Myocyte (in vitro differentiated cells): ENCODE results near the gene HNRNPK. TPM values are rescaled to one million over a fixed set of nuclear protein-coding genes. Genes with fewer than 3 reads are reported as not detected.
"Not testable (repeated sequence)": the region's sequence is repeated elsewhere in the genome, so short reads cannot be mapped to it uniquely, and the experiment has no call there.

Source experiments
- DNase-seq: peaks from one replicate; pipeline ENCODE4 v3.0.0-alpha.2; 2012; ENCODE audit warnings: low read depth
- total RNA-seq: library from RNA; depleted of rRNA; stranded (reverse); fragments of >200 nt; gene quantifications from 2 replicates; pipeline ENCODE4 v1.2.3, GENCODE V29; 2014

Gene HNRNPK
- total RNA-seq, 1 donor from 2014 or later, result 592 TPM

DNA sequence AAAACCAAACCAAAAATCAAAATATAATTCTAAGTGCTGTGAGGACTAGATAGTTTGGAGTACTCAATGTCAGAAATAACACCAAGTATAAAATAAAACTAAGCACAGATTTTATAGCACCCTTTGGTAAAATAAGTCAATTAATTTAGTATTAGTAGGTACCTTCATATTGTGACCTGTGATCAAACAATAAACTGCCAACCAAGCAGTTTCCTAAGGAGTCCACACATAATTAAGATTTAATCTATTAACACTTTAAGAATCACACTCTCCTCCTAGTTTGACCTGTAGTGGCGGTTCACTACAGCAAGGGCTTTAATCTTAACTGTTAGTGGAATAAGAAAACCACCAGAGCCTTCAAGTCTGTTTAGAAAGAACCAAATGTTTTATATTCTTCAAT lies 2.8 kb downstream of the HNRNPK start:
- no peak for DNase-seq

DNA sequence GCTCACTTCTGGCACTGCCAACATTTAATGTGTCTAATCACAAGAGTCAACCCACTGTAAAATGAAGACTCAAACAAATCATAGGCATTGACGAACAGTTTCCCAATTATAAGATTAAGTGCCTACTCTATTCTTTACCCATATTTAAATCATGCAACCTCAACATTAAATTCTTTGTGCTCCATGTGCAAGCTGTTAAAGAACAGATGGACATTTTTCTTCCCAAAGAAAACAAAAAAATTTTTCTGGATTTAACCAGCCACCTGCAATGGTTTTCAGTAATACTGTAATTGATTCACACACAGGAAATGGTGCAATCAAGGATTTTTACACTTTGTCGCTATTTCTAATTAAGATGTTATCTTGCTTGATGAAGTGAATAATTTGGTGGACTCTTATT lies 3.6 kb downstream of the HNRNPK start:
- DNase-seq, result no peak

DNA sequence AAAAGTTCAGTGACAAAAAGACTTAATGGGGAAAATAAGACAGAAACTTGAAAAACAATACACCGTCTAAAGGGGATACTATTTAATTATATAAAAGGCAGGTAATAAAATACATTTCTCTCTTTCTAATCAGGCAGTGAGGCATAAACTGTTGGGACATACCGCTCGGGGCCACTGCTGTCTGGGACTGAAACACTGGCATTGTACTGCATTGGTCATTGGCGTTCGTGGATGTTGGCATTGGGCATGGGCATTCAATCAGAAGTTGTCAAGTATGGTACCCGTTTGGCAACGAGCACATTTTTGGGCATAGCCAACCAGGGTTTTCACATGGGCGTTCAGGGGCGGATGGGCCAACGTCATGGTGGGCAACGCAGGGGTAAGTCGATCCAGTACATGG lies 4.7 kb downstream of the HNRNPK start:
- DNase-seq, result no peak

DNA sequence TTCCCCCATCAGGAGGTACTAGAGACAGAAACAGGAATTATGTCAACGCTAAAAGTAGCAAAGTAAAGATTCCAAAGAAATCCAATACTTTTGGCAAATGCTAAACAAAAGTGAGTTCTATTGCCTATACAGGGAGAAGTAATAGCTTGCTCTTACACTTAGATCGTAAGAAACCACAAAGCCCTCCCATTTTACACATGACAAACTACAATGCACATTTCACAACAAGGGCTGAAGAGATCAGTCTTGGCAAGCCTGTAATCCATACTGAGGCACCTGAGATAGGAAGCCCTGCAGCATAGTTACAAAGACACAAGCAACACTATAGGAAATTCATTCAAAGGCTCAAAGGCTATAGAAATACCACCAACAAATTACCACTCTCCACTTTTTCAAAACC lies 7.7 kb downstream of the HNRNPK start:
- DNase-seq, result no peak

DNA sequence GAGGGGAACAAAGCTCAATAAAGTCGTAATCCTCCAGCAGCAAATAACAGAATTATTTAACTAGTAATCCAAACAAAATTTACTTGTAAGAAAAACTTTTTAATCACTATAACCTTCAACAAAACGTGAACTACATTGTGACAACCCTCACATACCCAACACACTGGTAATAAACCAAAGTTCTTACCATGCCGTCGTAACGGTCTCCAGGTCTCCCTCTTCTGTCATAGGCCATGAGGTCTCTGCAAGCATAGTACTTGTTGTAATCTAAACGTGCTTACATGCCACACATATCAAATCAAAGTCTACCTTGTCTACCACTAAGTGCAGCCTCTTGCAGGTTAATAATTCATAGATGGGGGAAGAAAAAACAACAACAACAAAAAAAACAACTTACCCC lies 8.5 kb downstream of the HNRNPK start:
- DNase-seq, result no peak

DNA sequence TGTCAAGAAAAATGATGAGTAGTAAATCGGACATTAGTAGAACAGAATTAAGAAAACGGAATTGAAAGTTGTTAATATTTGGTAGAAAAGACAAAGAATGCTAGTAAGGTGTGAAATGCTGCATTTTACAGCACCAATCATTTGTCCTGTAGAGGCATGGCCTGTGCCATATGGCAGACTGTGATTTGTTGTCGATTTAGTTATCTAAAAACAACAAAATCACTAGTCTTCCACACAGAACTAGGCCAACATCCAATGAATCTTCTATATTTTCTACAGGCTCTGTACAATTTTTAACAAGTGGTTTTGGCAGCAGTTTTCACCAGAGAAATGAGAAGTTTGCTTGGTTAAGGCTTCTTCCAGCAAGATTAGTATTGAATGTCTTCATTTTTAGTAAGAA lies 10.4 kb downstream of the HNRNPK start:
- no peak for DNase-seq

DNA sequence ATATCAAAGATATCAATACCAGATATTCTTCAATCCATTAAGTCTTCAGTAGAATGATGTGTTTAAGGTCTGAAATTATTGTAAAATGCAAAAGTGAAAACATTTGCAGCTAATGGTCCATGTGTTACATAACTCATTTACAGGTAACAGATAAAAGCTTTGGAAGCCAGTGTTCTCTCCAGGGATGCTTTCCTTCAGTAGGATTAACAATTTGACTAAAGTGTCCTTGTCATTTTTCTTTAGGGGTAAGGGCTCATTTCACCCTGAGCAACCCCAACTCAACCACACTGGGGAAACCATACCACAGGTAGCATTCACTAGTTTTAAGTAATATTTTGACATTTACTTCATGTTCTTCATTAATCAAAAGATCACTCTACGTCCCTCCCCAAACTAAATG lies 12.9 kb downstream of the HNRNPK start:
- no peak for DNase-seq

DNA sequence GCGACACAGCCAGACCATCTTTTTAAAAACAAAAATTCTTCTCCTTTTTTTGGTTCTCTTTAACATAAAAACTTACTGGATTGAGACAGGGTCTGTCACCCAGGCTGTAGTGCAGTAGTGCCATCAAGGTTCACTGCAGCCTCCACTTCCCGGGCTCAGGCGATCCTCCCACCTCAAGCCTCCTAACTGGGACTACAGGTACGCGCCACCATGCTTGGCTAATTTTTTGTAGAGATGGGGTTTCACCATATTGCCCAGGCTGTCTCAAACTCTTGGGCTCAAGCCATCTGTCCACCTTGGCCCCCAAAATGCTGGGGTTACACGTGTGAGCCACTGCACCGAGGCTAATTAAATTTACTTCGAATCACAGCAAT lies 13.8 kb downstream of the HNRNPK start:
- DNase-seq, result no peak

DNA sequence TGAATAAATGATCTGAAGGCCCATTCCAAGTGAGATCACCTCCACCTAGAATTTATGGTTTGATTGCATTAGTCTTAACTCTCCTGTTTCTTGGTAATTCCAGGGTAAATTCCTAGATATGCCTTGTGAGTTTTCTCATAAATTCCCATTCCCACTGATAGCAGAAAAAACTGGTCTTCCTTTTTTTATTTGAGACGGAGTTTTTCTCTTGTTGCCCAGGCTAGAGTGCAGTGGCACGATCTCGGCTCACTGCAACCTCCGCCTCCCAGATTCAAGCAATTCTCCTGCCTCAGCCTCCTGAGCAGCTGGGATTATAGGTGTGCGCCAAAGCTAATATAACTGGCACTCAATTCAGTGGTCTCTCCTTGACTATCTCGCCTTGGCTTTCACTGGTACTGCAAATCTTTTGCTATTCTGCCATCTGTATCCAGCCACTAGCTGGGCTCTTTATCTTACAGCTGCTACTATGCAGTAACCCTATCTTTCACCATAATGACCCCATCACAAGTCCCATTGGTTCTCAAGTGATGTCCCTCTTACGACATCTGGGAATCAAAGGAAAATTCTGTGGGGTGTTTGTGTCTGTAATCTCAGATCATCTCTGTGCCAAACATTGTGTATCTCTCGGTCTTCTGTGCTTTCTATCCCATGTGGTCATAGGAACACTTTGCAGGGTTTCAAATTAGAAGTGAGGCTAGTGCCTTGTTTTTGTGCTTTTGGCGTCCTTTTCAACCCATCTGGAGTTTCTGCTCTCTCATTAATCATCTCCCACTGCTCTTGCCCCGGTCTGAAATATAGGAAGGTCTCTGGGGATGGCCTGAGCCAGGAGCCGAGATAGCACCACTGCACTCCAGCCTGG lies 14.4 kb downstream of the HNRNPK start:
- DNase-seq, result no peak

DNA sequence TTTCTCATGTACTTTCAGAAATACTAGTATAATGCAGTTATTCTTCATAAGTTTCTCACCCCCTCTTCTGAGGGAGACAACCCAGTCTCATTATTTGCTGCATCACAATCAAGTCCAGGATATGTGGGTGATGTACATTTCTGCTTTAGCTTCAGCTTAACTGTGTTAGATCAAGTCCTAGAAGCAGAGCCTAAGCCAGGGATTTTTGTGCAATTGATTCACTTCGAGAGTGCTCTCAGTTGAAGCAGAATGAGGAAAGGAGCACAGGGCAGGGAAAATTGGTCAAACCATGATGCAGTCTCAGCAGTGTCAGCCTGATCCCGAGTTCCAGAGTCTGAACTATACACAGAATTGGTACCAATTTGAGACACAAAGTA lies 15.1 kb downstream of the HNRNPK start:
- no peak for DNase-seq

DNA sequence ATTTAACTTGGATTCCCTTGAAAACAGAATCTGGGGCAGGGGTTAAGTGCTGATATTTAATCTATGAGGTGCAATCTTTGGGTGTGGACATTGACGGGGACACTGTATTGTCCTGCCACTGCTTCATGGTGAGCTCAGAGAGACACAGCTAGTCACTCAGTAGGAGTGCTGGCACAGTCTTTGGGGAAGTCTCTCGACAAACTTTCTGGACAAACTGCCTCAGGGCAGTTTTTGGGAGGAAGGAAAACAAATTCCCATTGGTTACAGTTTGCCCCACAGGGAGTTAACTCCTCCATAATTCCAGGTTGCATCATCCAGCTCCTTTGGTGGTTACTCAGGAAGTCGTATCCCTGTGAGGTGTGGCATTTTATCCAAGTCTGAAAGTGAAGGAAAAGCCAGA lies 17.9 kb downstream of the HNRNPK start:
- no peak for DNase-seq

DNA sequence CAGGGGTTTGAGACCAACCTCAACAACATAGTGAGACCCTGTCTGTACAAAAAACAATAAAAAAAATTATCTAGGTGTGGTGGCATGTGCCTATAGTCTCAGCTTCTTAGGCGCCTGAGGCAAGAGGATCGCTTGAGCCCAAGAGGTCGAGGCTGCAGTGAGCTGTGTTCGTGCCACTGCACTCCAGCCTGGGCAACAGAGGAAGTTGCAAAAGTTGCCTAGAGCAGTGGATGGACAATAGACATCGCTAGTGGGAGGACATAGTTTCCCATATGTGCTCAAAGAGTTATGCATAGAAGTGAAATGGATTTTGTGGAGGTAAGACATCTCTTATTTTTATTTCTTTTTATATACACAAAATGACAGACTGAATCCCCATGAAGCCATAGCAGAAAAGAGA lies 19.0 kb downstream of the HNRNPK start:
- DNase-seq, result no peak

DNA sequence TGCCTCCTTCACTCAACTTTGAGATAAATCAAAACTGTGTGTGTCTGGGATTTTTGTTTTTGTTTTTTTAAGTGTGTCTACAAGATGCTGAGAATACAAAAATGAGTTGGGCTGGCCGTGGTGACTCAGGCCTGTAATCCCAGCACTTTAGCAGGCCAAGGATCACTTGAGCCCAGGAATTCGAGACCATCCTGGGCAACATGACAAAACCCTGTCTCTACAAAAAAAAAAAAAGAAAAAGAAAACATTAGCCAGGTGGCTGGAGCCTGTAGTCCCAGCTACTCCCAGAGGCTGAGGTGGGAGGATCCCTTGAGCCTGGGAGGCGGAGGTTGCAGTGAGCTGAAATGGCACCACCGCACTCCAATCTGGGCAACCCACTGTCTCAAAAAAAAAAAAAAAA lies 21.0 kb downstream of the HNRNPK start:
- DNase-seq, result peak; percentile 91

DNA sequence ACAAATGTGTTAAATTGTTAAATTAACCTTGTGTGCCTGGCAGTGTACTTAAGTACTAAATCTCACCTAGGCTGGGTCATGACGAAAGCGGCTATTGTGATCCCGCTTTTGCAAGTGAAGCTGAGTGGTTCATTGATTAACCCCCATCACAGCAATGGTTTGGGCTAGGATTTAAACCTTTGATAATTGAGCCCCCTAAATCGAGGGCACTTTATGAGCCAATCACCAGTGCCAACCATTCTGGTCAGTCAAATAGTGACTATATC lies 22.8 kb downstream of the HNRNPK start:
- no peak for DNase-seq

DNA sequence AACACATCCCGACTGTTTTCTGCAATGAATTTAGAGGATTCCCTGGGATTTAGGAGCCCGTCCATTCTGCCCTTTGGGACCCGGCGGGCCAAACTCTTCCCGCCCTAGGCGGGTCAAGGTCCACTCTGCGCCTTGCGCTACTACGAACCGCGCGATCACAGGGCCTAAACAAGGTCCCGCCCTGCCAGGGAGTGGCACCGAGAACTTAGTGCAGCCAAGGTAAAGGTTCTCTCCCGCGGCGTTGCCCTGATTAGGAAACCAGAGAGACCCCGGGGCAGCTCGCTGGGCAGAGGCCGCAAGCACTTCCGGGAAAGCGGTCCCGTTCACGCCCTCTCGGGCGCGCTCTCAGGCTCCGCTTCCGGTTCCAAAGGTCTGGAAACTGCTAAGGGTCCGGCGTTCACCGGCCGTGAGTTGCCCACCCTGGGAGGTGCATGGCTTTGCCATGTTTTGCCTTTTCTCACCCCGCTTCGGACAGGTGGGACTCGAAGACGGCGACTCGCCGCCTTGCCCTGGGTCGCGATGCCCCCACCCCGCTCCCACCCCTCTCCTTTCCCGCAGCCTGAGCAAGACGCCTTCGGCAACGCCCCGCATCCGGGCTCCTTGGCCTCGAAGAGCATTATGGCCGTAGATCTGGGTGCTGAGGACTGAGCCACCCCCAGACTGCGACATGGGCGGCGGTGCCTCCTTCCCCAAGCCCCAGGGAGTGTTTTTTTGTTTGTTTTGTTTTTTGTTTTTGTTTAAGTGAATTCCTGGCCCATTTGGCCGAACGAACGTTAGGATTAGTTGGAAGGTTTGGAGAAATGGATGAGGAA lies 23.4 kb downstream of the HNRNPK start:
- peak; percentile 82 for DNase-seq

DNA sequence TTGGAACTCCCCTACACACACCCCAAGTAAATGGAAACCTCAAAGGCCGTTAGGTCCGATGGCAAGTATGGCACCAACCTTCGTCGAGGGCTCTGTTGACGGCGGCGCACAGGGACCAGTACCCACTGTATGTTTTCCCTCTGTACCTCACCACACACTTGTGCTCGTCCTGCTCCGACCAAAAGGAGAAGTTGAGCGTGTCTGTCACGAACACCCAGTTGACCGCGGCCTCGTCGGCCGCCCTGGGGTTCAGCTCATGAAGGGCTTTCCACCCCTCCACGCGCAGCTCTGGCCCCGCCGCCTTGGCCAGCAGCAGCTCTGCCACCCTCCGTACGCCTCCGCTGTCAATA lies 24.0 kb downstream of the HNRNPK start:
- peak; percentile 37 for DNase-seq

DNA sequence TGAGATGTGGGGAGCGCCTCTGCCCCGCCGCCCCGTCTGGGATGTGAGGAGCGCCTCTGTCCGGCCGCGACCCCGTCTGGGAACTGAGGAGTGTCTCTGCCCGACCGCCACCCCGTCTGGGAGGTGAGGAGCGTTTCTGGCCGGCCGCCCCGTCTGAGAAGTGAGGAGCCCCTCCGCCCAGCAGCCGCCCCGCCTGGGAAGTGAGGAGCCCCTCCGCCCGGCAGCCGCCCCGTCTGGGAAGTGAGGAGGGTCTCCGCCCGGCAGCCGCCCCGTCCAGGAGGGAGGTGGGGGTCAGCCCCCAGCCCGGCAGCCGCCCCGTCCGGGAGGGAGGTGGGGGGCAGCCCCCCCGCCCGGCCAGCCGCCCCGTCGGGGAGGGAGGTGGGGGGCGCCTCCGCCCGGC lies 31.9 kb downstream of the HNRNPK start:
- DNase-seq, result not testable (repeated sequence)

DNA sequence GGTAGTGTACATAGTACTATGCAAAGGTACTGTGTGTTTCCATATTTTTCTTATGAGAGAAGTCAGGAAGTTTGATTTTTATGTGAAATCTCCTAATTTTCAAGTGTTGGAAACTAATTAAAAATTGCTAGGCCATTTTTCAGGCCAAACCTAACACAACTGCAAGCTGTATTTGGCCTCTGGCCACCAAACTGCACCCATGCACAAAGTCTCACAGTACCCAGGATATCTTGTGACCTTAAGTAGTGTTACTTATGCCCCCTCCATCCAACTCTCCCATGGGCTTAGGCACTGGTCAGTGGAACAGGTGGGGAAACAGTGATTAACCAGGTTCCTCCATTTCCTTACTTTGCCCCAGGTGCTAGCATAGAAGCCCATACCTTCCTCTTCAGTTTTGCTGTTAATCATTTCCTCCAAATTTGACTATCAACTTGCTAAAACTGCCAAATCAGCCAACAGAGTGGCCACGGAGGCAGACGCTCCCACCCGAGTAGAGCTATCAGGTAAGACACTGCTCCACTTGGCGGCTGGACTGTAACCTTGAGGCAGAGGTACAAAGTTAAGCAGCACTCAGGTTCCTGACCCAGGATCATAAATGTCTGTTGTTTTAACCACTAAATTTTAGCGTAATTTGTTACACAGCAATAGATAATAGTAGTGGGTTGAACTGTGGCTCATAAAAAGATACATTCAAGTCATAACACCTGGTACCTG lies 39.3 kb downstream of the HNRNPK start:
- DNase-seq, result no peak

DNA sequence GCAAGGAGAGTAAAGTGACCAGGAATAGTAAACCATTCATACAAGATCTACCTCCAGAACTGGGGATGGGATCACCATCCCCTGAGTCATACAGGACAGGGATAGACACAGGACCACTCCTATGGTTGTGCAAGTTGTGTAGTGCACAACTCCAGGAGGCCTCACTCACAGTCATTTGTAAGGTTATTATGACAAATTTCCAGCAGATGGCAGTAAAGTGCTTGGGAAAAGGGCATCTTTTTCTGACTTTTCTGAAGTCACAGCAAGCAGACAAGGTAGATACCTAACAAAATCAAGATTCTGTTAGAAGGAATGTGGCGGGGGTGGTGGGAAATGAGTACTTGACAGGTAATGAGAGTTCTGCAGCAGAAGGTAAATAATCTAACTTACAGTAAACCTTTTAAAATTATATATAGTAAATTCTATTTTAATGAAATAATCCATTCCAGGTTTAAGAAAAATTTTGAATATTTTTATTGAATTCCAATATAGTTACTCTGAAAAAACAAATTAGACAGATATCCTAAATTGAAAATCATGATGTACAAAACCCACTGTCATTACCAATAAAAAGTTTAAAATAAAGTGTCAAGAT lies 42.1 kb downstream of the HNRNPK start:
- peak; percentile 74 for DNase-seq

DNA sequence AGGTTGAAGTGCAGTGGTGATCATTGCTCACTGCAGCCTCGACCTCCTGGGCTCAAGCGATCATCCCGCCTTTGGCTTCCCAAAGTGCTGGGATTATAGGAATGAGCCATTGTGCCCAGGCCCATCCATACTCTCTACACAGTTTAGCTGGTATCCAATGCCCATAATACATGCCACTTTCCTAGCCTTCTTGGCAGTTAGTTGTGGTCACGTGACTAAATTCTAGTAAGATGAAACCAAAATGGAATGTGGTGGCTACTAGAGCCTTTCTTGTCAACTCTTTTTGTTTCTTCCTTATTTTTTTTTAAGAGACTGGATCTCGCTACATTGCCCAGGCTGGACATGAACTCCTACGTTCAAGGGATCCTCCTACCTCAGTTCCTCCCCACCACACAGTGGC lies 43.5 kb downstream of the HNRNPK start:
- peak; percentile 24 for DNase-seq

DNA sequence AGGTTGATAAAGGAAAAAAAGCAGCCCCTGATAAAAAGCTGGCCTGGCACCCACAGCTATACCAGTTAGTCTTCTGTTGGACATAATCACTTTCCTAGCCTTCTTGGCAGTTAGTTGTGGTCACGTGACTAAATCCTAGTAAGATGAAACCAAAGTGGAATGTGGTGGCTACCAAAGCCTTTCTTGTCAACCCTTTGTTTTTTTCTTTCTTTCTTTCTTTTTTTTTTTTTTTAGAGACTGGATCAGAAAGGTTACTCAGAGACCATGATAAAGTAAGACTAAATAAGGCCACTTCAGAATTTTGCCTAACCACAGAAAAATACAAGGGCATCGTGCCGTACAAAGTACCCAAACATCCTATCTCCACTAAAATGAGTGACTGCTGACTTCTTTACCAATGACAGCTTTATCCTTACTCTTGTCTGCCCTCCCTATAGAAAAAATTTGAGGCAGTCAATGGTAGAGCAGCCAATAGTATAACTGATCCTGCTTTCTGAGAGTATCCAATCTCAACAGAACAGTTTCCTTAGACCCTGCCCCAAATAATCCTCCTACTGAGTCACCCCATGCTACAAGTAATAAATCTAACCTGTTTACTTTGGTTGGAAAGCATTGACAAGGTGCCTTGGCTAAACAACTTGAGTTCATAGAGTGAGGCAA lies 44.6 kb downstream of the HNRNPK start:
- DNase-seq, result peak; percentile 86
